ENCODE data around the gene AGAP1.

Gene AGAP1

DNA sequence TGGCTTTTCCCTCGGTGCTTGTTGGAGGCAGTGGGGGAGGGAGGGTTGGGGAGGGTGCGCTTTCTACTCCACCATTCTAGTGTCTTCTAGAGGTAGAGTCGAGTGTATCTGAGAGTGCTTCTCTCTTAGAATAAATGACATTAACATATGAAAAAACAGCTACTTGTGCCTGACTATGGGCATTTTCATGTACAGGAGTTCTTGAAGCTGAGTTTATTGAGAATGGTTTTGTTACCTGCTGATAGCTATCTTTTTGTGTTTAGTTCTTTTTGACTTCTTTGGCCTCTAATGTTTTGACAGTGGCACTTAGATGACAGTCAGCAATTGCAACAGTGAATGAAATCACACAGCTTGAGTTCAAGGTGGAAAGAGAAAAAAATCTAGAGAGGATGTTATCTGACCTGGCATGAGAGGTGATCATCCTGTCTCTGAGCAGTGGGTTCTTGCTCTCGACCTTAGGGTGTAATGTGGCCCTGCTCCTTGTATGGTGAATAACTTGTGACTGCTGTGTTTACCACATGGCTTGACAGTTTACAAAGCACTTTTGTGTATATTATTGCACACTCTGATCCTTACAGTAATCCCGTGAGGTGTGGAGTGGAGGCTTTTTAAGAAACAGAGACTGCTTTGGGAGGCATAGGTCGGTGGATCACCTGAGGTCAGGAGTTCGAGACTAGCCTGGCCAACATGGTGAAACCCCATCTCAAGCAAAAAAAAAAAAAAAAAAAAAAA is 86.7 kb downstream of the AGAP1 start:
- TF ChIP-seq, protein P1, sequence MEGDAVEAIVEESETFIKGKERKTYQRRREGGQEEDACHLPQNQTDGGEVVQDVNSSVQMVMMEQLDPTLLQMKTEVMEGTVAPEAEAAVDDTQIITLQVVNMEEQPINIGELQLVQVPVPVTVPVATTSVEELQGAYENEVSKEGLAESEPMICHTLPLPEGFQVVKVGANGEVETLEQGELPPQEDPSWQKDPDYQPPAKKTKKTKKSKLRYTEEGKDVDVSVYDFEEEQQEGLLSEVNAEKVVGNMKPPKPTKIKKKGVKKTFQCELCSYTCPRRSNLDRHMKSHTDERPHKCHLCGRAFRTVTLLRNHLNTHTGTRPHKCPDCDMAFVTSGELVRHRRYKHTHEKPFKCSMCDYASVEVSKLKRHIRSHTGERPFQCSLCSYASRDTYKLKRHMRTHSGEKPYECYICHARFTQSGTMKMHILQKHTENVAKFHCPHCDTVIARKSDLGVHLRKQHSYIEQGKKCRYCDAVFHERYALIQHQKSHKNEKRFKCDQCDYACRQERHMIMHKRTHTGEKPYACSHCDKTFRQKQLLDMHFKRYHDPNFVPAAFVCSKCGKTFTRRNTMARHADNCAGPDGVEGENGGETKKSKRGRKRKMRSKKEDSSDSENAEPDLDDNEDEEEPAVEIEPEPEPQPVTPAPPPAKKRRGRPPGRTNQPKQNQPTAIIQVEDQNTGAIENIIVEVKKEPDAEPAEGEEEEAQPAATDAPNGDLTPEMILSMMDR (IDR thresholded peaks at IDR 0.05; ENCODE audit: low read depth, low read length, missing control alignments): no peak

DNA sequence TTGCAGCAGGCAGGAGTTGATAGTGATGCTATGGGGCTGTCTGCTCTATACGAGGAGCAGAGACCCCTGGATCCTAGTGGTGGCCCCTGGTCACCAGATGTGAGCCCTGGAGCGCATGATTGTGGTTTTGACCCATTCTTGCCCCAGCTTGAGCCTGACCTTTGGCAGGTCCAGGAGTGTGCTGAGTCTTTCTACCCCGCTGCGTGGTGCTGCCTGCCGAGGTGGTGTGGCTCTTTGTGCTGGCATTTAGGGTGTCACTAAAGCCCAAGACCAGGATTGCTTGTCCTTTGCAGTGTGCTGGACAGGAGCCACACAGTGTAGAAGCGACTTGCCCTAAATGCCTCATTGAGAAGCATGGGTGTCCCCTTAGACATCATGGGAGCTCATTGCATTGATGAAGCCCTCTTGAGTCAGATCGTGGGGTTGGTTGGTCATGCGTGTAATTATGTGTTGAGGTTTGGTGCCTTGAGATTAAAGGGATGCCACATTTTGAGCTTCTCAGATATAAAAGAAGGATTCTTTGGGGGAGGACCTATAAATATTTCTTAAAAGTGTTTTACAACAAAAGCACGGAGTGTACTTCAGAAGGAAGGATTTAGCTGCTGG is 88.3 kb downstream of the AGAP1 start:
- TF ChIP-seq, protein P1 (IDR thresholded peaks at IDR 0.05; ENCODE audit: low read depth, low read length, missing control alignments): no peak
- H3K4me3 ChIP-seq (ENCODE audit: low read depth, low read length): no peak overlapping the region
- no peak for DNase-seq (ENCODE audit: low read depth)

More for the DNA sequence above, 86.7 kb downstream of the AGAP1 start:
- H3K4me3 ChIP-seq (ENCODE audit: low read depth, low read length): no peak overlapping the region
- no peak for DNase-seq (ENCODE audit: low read depth)

DNA sequence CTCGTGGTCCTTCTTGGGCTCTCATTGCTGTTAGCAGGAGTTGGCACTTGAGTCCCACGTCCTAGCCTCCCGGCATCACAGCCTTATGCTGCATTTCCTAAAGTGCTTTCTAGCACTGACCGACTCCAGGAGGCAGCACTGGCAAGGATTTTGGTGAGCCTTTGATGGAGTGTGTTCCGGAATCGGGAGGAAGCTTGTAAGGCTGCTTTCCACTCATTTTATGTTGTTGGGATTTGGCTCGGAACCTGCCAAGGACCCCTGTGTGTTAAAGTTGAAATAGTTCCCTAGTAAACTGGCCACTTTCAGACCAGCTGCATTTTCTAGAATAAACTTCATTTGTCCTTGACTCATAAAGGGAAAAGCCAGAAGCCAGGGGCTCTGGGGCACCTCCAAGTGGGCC is 88.9 kb downstream of the AGAP1 start:
- no peak for DNase-seq (ENCODE audit: low read depth)
- H3K4me3 ChIP-seq (ENCODE audit: low read depth, low read length): no peak overlapping the region
- TF ChIP-seq, protein P1 (IDR thresholded peaks at IDR 0.05; ENCODE audit: low read depth, low read length, missing control alignments): no peak

DNA sequence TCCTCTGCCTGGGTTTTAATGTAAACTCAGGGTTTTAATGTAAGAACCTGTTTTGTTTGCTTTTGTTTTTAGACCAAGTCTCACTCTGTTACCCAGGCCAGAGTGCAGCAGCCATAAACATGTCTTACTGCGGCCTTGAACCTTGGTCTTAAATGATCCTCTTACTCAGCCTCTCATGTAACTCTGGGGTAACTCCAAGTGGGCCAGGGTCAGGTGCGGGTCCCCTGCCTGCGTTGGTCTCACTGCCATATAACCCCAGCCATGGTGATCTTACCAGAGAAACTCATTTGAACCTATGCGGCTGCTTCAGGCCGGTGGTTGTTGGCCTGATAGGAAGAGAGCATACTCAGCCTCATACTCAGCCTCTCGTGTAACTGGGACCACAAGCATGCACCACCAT is 89.3 kb downstream of the AGAP1 start:
- no peak for DNase-seq (ENCODE audit: low read depth)
- H3K4me3 ChIP-seq (ENCODE audit: low read depth, low read length): no peak overlapping the region
- TF ChIP-seq, protein P1 (IDR thresholded peaks at IDR 0.05; ENCODE audit: low read depth, low read length, missing control alignments): no peak

- TF ChIP-seq, protein P1 (IDR thresholded peaks at IDR 0.05; ENCODE audit: low read depth, low read length, missing control alignments): no peak
- no peak for DNase-seq (ENCODE audit: low read depth)
- no peak overlapping the region for H3K4me3 ChIP-seq (ENCODE audit: low read depth, low read length)
Observed at GRCh38 chr2:235583925-235584637, 90.2 kb downstream of the AGAP1 start.

- H3K4me3 ChIP-seq (ENCODE audit: low read depth, low read length): no peak overlapping the region
- TF ChIP-seq, protein P1 (IDR thresholded peaks at IDR 0.05; ENCODE audit: low read depth, low read length, missing control alignments): no peak
- no peak for DNase-seq (ENCODE audit: low read depth)
Observed at GRCh38 chr2:235584638-235585007, 90.8 kb downstream of the AGAP1 start.

Data from GM12864 (cell line).